ENCODE data around the gene OBSL1.

OBSL1 gene

DNA sequence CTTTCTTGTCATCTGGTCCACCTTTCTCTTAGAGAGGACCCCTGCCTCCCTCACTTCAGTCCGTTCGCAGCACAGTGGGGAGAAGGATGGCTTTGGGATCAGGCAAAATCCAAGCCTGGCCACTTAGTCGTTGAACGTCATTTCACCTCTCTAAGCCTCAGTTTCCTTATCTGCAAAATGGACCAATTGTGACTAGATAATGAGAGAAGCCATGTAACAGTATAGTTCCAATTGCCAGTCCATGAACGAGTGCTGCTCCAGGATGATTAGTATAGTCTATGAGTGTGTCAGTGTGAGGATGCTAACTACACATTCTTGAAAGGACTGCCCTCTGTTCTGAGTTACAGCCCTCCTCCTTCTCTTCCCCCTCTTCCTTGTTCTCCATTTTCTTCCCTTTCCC is 1.8 kb upstream of the OBSL1 start:
- ChIA-PET POLR2A (no interaction called here), CTCF (interaction anchor here (5.6 kb wide), 1 partner anchor 12 kb away, joined by 38 read pairs; no protein-coding TSS in a partner anchor)
- no peak for TF ChIP-seq CTCF (IDR thresholded peaks at IDR 0.05; ENCODE audit: control extremely low read depth, extremely low read depth, low read depth, missing control alignments)
- DNase-seq (ENCODE audit: extremely low spot score): no peak

- ChIA-PET POLR2A (no interaction called here), CTCF (interaction anchor here (3.1 kb wide), 1 partner anchor 12 kb away, joined by 18 read pairs; no protein-coding TSS in a partner anchor)
- no peak for TF ChIP-seq CTCF (IDR thresholded peaks at IDR 0.05; ENCODE audit: control extremely low read depth, extremely low read depth, low read depth, missing control alignments)
Measured at GRCh38 chr2:219572237-219573001, 1.1 kb upstream of the OBSL1 start, which contains the start of gene INHA. Gene INHA, plus strand, starts transcription at chr2:219572310. Its CDS starts 65 bp downstream, at chr2:219572375.

DNA sequence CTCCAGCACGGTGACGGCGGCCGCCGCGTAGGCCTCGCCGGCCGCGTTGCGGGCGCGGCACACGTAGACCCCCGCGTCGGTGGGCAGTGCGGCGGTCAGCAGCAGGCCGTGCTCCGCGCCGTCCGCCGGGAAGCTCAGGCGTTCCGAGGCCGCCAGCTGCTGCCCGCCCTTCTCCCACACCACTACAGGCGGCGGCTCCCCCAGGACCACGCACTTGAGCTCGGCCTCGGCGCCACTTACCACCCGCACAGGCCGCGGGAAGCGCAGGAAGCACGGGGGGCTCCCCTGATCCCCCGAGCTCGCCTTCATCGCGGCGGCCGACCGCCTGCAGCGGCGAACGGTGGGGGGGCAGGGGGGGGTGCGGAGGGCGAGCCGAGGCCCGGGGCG is 422 bp downstream of the OBSL1 start:
- CTCF ChIA-PET: interaction anchor here (1.0 to 3.1 kb wide), 3 partner anchors 10 to 29 kb away, joined by 3 to 18 read pairs (median 3); no protein-coding TSS in a partner anchor
- no peak for TF ChIP-seq CTCF (IDR thresholded peaks at IDR 0.05; ENCODE audit: control extremely low read depth, extremely low read depth, low read depth, missing control alignments)
- POLR2A ChIA-PET: no interaction called here
- DNase-seq (ENCODE audit: extremely low spot score): no peak

More at GRCh38 chr2:219572237-219573001, 1.1 kb upstream of the OBSL1 start, which contains the start of gene INHA:
- DNase-seq (ENCODE audit: extremely low spot score): no peak

GRCh38 chr2:219570194-219570923 is 980 bp downstream of the OBSL1 start:
- DNase-seq (ENCODE audit: extremely low spot score): no peak
- POLR2A ChIA-PET: no interaction called here
- TF ChIP-seq CTCF (IDR thresholded peaks at IDR 0.05; ENCODE audit: control extremely low read depth, extremely low read depth, low read depth, missing control alignments): no peak
- CTCF ChIA-PET: interaction anchor here (1.0 to 3.1 kb wide), 3 partner anchors 10 to 28 kb away, joined by 3 to 18 read pairs (median 3); no protein-coding TSS in a partner anchor

DNA sequence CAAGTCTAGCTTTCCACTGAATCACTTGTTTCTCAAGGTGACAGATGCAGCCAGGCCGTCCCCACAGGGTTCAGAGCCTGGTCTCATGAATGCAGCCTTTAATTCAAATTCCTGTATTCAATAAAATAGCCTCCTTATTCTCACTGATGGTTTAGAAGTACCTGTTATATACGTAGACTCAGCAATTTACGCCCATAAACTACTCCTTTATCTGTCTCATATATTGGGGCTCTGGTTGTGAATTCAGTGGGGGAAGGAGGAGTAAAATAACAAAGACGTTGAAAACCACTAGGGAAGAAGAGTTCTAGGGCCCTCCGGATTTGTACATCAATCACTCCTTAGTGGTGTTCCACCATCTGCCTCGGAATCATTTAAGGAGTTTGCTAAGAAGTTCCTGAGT is 1.7 kb downstream of the OBSL1 start:
- ChIA-PET POLR2A (no interaction called here), CTCF (no interaction called here)
- TF ChIP-seq CTCF (IDR thresholded peaks at IDR 0.05; ENCODE audit: control extremely low read depth, extremely low read depth, low read depth, missing control alignments): no peak
- DNase-seq (ENCODE audit: extremely low spot score): no peak

GRCh38 chr2:219569041-219569440 is 2.3 kb downstream of the OBSL1 start:
- CTCF ChIA-PET: no interaction called here
- POLR2A ChIA-PET: no interaction called here
- no peak for DNase-seq (ENCODE audit: extremely low spot score)
- TF ChIP-seq CTCF (IDR thresholded peaks at IDR 0.05; ENCODE audit: control extremely low read depth, extremely low read depth, low read depth, missing control alignments): no peak

Data from GM10248 (cell line).